Natural killer cell (primary cell): ENCODE data around the gene FDXR. TPM values are rescaled to one million over a fixed set of nuclear protein-coding genes. Genes with fewer than 3 reads are reported as not detected.

Experiments used
- ATAC-seq, 3 donors: fragments of 150-1000 bp in 2 of 3; fragments of 200-7000 bp in 1 of 3; cut with Tn5 transposase; 1 replicate in 1 of 3; 2 replicates in 2 of 3; pipeline ENCODE4 v1.10.0; 2021; ENCODE audit warnings: mild to moderate bottlenecking in 2 of 3, moderate library complexity in 2 of 3
- DNase-seq, 2 donors: peaks; one replicate each; pipeline versions ENCODE4 v3.0.0 to v3.0.0-alpha.2; 2013 to 2021; ENCODE audit warnings: mixed read lengths in 1 of 2
- H3K27ac ChIP-seq: one replicate; pipeline ENCODE4 v1.5.1; 2013; ENCODE audit warnings: mild to moderate bottlenecking, low read length
- H3K27me3 ChIP-seq: one replicate; pipeline ENCODE4 v1.6.1; 2013; ENCODE audit warnings: low read length; ENCODE audit not compliant: control insufficient read depth, insufficient read depth
- H3K36me3 ChIP-seq: one replicate; pipeline ENCODE4 v1.6.1; 2013; ENCODE audit warnings: low read length; ENCODE audit not compliant: control insufficient read depth, insufficient read depth
- H3K4me1 ChIP-seq: one replicate; pipeline ENCODE4 v1.6.1; 2013; ENCODE audit warnings: low read length; ENCODE audit not compliant: control insufficient read depth, insufficient read depth
- H3K4me3 ChIP-seq: one replicate; pipeline ENCODE4 v1.5.1; 2013; ENCODE audit warnings: low read length
- H3K9me3 ChIP-seq: one replicate; pipeline ENCODE4 v1.6.1; 2013; ENCODE audit warnings: low read length; ENCODE audit not compliant: control insufficient read depth, insufficient read depth
- H3K27ac Mint-ChIP-seq, 2 donors: one replicate each; pipeline ENCODE4 v1.8.0; 2022; ENCODE audit warnings: mild to moderate bottlenecking in 2 of 2, mixed read lengths in 2 of 2, moderate library complexity in 1 of 2
- H3K27me3 Mint-ChIP-seq, 2 donors: one replicate each; pipeline ENCODE4 v1.8.0; 2022; ENCODE audit warnings: low read depth in 2 of 2, mixed read lengths in 2 of 2
- H3K36me3 Mint-ChIP-seq: one replicate; pipeline ENCODE4 v1.8.0; 2022; ENCODE audit warnings: mixed read lengths
- H3K4me1 Mint-ChIP-seq, 2 donors: one replicate each; pipeline ENCODE4 v1.8.0; 2022; ENCODE audit warnings: mixed read lengths in 2 of 2
- H3K4me3 Mint-ChIP-seq: one replicate; pipeline ENCODE4 v1.8.0; 2022; ENCODE audit warnings: mild to moderate bottlenecking, moderate library complexity, mixed read lengths
- H3K9me3 Mint-ChIP-seq, 2 donors: one replicate each; pipeline ENCODE4 v1.8.0; 2022; ENCODE audit warnings: mixed read lengths in 2 of 2
- WGBS: methylation state at CpG from one replicate; pipeline ENCODE4 v1.1.7; 2013; ENCODE audit warnings: missing lambda C conversion rate; ENCODE audit not compliant: insufficient coverage; 5-methylcytosine and 5-hydroxymethylcytosine counted together
- intact Hi-C: fragments of 100-400 bp; cut with micrococcal nuclease; formaldehyde crosslinking; loops from one replicate; pipeline ENCODE4 v1.14.2; 2022
- total RNA-seq, 4 donors: library from RNA; stranded (reverse); fragments of 120-200 nt in 1 of 4; gene quantifications; one replicate each; pipeline versions ENCODE4 v1.2.3 to v1.2.4, GENCODE V29; 2013 to 2022
- TF ChIP-seq, protein P1 (sequence below): fragments of 200-600 bp; IDR thresholded peaks from one replicate; pipeline ENCODE4 v1.8.0; 2022; ENCODE audit warnings: antibody characterized with exemption

The FDXR gene, protein sequence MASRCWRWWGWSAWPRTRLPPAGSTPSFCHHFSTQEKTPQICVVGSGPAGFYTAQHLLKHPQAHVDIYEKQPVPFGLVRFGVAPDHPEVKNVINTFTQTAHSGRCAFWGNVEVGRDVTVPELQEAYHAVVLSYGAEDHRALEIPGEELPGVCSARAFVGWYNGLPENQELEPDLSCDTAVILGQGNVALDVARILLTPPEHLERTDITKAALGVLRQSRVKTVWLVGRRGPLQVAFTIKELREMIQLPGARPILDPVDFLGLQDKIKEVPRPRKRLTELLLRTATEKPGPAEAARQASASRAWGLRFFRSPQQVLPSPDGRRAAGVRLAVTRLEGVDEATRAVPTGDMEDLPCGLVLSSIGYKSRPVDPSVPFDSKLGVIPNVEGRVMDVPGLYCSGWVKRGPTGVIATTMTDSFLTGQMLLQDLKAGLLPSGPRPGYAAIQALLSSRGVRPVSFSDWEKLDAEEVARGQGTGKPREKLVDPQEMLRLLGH
- 1 to 10 TPM; 4.5 to 9.1 (median 7.8) TPM for total RNA-seq
- 3.7 TPM for total RNA-seq (2013)

DNA sequence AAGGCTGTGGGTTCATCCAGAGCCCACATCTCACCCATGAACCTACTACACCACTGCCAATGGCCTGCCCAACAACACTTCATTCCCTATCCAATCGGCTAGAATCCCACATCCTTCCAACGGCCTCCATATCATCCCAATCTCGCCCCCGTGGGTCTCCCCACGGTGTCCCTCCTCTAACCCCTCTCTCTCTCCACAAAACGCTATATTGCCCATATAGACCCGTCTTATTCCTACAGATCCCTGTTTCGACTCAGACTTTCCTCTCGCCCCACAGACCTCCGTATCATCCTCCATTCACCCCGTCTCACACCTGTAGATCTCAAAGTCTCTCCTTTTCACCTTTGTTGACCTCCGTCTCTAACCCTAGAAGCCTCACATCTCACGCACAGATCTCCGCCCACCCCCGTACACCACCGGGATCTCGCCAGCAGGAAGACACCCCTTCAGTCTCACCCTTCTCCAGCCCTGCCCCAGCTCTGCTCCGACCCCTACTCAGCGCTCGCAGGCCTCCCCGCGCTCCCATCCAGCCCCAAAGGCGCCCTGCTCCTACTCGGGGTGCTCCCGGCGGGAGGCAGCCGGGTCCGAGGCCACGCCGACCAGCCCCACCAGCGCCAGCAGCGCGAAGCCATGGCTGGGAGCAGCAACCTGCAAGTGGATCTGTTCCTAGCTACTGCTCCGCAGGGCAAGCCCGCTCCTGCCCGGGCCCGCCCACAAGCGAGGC is at the start of gene FDXR:
Gene FDXR, minus strand, starts transcription at position 682 of the 724 bp plus-strand sequence. Its CDS starts 50 bp downstream, at position 632.
- intact Hi-C loops, result no loop called here
- no peak for DNase-seq
- H3K36me3 Mint-ChIP-seq, result no peaks in the 10 kb centered on the region

DNA sequence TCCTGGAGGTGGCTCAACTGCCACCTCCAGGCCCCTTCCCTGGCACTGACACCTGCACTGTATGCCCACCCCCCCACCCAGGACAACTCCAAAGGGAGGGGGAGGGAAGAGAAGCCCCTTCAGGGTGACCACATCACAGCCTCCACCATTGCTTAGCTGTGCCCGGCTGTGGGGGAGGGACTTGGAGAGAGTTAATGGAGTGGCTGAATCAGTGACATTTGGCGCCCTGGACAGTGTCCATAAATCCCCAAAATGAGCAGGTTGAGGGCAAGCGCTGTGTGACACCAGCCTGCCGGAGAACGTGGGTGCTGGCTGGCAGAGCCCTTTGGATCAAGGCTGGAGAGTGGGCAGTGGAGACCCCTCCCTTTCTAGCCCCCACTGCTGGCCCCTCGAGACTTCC is 49.4 kb upstream of the FDXR start:
- intact Hi-C loops, result loop anchor here (5.0 kb wide), 1 partner anchor 35 kb away; no protein-coding TSS in a partner anchor
- TF ChIP-seq, protein P1, sequence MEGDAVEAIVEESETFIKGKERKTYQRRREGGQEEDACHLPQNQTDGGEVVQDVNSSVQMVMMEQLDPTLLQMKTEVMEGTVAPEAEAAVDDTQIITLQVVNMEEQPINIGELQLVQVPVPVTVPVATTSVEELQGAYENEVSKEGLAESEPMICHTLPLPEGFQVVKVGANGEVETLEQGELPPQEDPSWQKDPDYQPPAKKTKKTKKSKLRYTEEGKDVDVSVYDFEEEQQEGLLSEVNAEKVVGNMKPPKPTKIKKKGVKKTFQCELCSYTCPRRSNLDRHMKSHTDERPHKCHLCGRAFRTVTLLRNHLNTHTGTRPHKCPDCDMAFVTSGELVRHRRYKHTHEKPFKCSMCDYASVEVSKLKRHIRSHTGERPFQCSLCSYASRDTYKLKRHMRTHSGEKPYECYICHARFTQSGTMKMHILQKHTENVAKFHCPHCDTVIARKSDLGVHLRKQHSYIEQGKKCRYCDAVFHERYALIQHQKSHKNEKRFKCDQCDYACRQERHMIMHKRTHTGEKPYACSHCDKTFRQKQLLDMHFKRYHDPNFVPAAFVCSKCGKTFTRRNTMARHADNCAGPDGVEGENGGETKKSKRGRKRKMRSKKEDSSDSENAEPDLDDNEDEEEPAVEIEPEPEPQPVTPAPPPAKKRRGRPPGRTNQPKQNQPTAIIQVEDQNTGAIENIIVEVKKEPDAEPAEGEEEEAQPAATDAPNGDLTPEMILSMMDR, result no peak
- H3K4me1 Mint-ChIP-seq, result peaks cover 0 to 19% of the 10 kb centered on the region in 2 donors
- H3K9me3 Mint-ChIP-seq, result no peaks in the 10 kb centered on the region
- H3K4me3 Mint-ChIP-seq, result no peak overlapping the region
- Histone ChIP-seq H3K36me3 (no peaks in the 10 kb centered on the region), H3K9me3 (no peaks in the 10 kb centered on the region), H3K4me1 (peaks cover 30% of the 10 kb centered on the region), H3K27me3 (peaks cover 33% of the 10 kb centered on the region), H3K27ac (no peak overlapping the region), H3K4me3 (no peak overlapping the region)
- 68% methylated on average over 6 of the region's 6 CpGs for WGBS
- DNase-seq, result no peak
- peaks cover 16 to 32% of the 10 kb centered on the region in 2 donors for H3K27me3 Mint-ChIP-seq
- no peaks in the 10 kb centered on the region for H3K36me3 Mint-ChIP-seq
- no peak overlapping the region for H3K27ac Mint-ChIP-seq
- ATAC-seq, result no peak

More for the DNA sequence above, at the start of gene FDXR:
- Histone ChIP-seq H3K4me1 (peaks cover 17% of the 10 kb centered on the region), H3K27me3 (no peaks in the 10 kb centered on the region), H3K4me3 (peak within 1 kb of the TSS; percentile 68), H3K36me3 (no peaks in the 10 kb centered on the region), H3K9me3 (no peaks in the 10 kb centered on the region), H3K27ac (peak within 1 kb of the TSS; percentile 91)
- Mint-ChIP-seq H3K27ac (peak within 1 kb of the TSS; percentile 97), H3K4me1 (peaks cover 22 to 29% of the 10 kb centered on the region in 2 donors), H3K9me3 (no peaks in the 10 kb centered on the region), H3K4me3 (peak within 1 kb of the TSS; percentile 95), H3K27me3 (no peaks in the 10 kb centered on the region)
- 8% methylated on average over 38 of the region's 38 CpGs for WGBS
- TF ChIP-seq, protein P1, result no peak
- no peak for ATAC-seq

DNA sequence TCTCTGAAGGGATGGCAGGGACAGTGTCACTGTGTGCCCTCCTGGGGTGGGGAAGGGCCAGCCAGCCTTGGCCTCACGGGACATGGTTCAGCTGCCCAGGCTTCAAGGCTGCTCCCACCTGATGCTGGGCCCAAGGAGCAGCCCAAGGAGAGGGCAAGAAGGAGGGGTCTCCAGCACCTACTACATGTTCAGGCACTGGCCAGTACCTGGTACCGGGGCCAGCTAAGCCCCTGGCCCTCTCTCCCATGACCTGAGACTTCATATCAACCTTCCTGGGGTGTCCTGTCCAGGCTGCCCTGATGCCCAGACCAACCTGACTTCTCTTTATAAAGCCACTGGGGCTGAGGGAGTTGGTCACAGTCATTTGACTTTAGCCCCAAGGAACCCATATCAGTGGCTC is 49.0 kb upstream of the FDXR start:
- WGBS, result 100% methylated on average over 2 of the region's 2 CpGs
- H3K27me3 ChIP-seq, result peaks cover 33% of the 10 kb centered on the region
- DNase-seq, result no peak
- no peak overlapping the region for H3K4me3 ChIP-seq
- no peak overlapping the region for H3K27ac ChIP-seq
- peaks cover 16 to 32% of the 10 kb centered on the region in 2 donors for H3K27me3 Mint-ChIP-seq
- peaks cover 32% of the 10 kb centered on the region for H3K4me1 ChIP-seq
- no peak overlapping the region for H3K4me3 Mint-ChIP-seq
- no peak for ATAC-seq
- peaks cover 0 to 19% of the 10 kb centered on the region in 2 donors for H3K4me1 Mint-ChIP-seq
- H3K36me3 Mint-ChIP-seq, result no peaks in the 10 kb centered on the region
- no peak overlapping the region for H3K27ac Mint-ChIP-seq
- no peaks in the 10 kb centered on the region for H3K9me3 ChIP-seq
- H3K36me3 ChIP-seq, result no peaks in the 10 kb centered on the region
- H3K9me3 Mint-ChIP-seq, result no peaks in the 10 kb centered on the region
- intact Hi-C loops, result loop anchor here (5.0 kb wide), 1 partner anchor 36 kb away; no protein-coding TSS in a partner anchor
- TF ChIP-seq, protein P1, result no peak
